GM19025 (cell line): ENCODE measurements around the gene MPHOSPH8.

ENCODE experiments used
- ATAC-seq: cut with Tn5 transposase; IDR thresholded peaks from one replicate; pipeline ENCODE4 v1.9.1; 2021; ENCODE audit warnings: mild to moderate bottlenecking, low read depth, moderate library complexity; ENCODE audit not compliant: unreplicated experiment

The MPHOSPH8 gene, protein sequence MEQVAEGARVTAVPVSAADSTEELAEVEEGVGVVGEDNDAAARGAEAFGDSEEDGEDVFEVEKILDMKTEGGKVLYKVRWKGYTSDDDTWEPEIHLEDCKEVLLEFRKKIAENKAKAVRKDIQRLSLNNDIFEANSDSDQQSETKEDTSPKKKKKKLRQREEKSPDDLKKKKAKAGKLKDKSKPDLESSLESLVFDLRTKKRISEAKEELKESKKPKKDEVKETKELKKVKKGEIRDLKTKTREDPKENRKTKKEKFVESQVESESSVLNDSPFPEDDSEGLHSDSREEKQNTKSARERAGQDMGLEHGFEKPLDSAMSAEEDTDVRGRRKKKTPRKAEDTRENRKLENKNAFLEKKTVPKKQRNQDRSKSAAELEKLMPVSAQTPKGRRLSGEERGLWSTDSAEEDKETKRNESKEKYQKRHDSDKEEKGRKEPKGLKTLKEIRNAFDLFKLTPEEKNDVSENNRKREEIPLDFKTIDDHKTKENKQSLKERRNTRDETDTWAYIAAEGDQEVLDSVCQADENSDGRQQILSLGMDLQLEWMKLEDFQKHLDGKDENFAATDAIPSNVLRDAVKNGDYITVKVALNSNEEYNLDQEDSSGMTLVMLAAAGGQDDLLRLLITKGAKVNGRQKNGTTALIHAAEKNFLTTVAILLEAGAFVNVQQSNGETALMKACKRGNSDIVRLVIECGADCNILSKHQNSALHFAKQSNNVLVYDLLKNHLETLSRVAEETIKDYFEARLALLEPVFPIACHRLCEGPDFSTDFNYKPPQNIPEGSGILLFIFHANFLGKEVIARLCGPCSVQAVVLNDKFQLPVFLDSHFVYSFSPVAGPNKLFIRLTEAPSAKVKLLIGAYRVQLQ

DNA sequence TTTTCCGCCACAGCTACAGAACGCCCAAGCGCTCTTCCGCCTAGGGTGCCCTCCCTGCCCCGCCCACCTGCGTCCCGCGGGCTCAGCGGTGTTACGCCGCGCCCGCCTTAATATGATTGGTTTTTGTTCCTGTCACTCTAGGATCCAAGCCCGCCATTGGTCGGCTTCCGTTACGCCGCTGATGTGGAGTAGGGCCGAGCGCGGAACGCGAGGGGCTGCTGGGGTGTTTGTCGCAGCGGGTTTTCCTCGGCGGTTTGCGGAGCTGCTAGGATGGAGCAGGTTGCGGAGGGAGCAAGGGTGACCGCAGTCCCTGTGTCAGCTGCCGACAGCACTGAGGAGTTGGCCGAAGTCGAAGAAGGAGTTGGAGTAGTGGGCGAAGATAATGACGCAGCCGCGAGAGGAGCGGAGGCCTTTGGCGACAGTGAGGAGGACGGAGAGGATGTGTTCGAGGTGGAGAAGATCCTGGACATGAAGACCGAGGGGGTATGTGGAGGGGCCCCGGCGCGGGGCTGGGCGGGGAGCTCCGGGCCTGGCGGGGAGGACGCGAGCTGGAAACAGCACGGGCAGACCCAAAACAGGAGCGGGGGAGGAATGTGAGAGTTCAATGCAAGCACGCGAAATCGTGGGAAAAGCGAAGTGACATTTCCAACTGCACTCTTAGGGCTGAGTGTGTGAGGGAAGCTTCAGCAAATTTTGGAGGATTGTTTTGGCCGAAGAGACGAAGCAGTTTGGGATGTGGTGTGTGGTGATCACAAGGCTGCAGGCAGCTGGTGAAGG is at the start of gene MPHOSPH8:
TSS of gene MPHOSPH8 (plus strand) at position 181 of the 777 bp plus-strand sequence. CDS start at position 271, 90 bp downstream.
- peak; percentile 99 for ATAC-seq

DNA sequence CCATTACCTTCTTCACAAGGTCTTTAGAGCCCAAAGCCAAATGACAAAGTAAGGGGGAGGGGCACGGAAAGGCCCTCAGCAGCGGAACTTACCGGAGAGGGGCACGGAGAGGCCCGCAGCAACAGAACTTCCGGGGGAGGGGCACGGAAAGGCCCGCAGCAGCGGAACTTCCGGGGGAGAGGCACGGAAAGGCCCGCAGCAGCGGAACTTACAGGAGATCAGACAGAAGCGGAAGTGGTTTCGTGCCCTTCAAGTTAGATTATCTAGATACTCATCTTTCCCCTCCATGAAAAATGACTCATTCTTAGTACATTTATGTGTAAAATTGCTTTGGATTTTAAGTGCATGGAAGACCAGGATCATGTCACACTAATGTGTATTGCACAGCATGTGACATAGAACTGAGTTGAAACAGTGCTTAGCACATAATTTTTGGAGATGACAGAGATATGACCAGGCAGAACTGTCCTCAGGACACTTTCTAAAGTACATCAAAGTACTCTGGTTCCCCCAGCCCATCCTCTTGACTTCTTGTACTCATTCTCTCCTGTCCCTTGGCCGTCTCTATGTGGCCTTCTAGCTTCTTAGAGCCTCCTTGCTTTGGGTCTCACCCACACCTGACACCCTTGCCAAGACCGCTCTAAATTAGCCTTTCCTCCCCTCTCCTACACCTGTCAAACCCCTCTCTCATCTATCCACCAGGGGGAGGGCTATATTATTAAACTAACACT is 46.4 kb upstream of the MPHOSPH8 start:
- ATAC-seq = peak; percentile 75

DNA sequence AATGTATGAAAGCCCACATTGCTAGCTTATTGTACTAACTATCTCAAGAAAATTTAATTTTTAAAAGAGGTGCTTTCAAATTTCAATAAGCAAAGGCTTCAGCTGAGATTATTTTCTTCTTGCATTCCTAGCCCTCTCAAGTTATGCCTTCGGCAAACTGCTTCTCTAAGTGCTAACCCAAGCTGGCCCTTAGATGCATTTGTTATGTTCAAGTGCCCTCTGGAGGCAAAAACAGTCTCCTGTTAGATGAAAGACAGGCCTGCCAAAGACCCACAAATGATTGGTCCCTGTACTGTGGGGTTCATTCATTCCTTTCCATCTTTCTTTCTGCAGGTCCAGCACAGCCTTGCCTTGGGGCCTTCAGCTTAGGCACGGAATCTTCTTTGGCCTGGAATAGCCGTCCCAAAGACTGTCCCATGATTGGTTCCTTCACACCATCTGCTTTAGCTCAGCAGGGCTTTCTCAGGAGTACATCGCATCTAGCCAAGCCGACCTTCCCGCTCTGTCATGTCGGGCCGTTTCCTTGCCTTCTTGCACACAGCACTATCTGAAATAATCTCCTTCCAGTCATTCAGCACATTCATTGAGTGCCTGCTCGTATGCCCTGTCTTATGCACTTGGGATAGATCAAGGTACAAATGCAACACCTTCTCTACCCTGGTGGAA is 45.7 kb upstream of the MPHOSPH8 start:
- peak; percentile 65 for ATAC-seq

DNA sequence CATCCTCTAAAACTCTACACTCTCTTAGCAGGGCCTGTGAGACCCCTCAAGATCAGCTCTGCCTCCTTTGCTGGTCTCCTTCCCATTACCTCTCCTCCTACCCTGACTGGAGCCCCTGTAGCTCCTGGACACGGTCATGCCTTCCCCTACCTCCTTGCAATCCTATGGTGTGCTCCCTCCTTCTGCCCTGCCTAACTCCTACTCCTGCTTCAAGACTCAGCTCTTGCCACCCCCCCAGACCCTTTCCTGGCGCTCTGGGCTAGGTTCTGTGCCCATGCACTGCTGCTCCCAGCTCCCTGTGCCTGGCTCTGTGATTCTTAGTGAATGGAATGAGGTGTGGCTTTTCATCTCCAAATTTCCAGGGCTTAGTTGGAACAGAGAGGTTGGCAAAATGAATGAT is 44.1 kb upstream of the MPHOSPH8 start:
- no peak for ATAC-seq

DNA sequence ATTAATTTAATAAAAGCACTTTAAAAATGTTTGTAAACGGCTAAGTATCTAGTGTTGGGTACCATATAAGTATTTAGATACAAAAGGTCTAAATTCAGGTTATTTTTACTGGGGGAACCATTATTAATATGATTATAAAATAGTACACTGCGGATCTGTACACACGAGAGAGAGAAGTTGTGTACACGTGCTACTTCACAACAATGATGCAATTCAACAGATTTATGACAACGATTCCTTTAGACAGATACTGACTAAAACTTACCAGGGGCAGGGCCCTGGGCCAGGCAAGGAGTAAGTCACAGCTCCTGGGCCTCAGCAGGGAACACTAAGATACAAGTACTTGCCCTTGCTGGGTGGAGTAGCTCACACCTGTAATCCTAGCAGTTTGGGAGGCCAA is 43.0 kb upstream of the MPHOSPH8 start:
- no peak for ATAC-seq

DNA sequence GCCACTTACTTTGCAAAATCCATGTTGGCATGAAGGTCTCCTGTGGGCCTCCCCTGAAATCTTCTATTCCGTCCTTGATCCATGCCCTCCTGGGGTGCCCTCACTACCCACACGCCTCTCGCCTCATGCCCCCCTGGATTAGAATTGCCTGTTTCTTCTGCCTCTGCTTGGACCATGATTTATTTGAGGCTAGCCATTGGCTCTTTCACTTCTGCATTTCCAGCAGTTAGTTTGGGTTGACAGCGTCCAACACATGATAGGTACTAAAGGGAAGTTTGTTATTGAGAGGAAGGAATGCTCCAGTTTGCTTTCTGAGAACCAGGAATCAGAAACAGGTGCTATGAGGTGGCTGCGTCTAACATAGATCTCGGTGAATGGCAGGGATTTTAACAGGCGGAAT is 41.6 kb upstream of the MPHOSPH8 start:
- ATAC-seq = no peak

DNA sequence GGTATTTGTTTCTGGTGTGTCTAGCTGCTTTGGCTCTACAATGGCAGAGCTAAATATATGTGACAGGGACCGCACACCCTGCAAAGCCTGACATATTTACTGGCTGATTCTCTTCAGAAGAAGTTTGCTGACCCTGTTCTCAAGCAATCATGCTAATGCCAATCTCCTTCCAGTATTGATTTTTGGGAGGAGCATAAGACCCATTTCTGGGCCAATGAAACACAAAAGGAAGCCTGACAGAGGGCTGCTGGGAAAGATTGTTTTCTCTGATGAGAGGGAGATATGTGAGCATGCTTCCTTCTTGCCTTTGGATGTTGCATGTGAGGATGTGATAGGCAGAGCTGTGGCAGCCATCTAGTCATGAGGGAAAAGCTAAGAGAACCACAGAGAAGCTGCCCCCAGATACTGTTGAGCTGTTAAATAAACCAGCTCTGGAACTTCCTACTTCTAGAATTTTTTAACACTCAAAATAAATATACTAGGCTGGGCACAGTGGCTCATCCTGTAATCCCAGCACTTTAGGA is 40.7 kb upstream of the MPHOSPH8 start:
- no peak for ATAC-seq

DNA sequence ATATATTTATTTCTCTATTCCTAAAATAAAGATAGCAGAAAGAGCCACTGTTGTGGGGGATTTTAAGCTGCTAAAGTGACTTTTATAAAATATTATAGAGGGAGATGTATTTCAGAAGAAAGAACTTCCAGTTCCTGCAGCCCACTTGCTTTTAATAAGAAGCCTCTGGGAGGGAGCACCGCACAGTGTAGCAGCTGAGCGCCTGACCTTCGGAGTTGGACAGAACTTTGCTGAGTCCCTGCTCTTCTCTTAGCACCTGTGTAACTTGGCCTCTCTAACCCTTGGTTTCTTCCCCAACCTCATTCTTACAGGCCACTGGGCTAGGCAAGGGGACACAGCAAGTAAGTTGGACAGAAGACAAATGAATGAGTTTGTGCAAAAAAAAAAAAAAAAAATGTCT is 37.4 kb upstream of the MPHOSPH8 start:
- no peak for ATAC-seq

DNA sequence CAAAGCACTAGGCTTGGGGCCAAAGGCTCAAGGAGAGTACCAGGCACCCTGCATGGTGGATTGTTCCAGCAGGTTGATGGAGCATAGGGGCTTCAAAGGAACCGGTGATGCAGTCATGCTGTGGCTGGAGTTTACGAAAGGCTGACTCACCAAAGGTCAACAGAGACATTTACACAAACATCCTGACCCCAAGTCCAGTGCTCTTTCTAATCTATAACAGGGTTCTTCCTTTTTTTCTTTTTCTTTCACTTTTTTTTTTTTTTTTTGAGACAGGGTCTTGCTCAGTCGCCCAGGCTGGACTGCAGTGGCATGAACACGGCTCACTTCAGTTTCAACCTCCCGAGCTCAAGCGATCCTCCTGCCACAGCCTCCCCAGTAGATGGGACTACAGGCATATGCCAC is 36.5 kb upstream of the MPHOSPH8 start:
- no peak for ATAC-seq

DNA sequence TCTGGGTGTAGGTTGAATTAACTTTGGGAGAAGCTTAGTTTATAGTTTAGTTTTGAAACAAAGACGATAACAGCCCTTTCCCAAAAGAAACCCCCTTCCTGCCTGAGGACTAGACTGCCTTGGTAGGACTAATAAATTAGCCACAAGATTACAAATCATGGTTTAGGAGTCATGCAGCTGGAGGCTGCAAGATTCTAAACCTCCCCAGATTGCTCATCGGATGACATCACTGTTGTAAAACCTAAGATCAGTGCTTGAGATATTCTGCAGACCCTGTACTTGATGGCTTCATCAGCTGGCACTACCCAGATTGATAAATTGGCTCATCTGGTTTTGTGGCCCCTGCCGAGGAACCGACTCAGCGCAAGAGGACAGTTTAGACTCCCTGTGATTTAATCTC is 35.9 kb upstream of the MPHOSPH8 start:
- ATAC-seq = no peak

DNA sequence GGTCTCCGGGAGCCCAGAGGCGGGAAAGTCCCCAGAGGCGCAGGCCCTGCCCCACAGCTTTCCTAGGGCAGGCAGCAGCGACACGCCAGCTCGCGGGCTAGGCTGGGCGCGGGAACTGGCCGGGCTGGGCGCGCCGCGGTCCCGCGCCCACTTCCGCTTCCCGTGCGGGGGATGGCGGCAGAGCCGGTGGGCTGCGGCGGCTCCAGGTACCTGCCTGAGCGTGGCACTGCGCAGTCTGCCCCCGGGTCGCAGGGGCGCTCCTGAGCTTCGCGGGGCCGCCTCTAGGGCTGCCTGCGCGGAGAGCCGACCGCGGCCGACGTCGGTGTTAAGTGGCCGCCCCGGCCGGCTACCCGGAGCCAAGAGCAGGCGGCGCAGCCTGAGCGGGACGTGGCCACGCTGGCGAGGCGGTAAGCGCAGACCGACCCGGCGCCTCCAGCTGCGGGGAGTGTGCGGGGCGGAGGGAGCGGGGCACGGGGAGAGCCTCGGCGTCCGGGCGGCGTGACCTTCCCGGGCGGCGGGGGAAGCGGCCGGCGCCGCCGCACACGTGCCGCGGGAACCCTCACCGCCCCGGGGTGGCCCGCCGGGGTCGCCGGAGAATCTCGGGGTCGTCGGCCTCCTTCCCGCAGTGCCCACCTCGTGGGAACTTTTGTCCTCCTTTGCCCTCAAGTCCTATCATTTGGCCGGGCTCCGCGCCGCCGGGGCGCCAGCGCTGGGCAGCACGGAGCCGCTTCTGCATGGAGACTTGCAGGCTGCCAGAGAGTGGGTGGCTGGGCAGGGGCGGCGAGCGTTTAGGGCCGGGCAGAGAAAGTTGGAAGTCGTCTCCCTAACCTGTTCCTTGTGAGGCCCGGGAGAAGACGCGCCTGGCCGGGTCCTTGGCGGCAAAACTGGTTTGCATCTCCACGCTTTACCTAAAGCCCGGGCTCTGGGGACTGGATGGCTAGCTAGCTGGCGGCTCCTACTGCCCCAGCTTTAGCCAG is 31.4 kb upstream of the MPHOSPH8 start:
- ATAC-seq = peak; percentile 84

DNA sequence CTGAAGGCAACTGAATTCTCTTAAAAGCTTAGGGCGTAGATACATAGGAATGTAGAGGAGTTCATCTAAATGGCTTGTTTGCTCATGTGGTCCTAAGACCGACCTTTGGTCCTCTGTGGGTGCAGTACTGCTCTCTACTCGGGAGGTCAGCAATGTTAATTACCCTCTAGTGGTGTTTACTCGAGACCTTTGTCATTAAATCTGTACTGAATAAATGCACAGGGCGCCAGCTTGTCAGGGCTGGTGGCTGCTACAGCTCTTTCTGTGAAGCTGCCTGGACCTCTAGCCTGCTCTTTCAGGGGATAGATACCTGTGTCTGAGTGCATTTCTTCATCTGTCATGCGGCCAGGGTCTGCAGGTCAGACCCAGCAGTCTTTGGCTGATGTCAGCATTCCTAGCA is 29.2 kb upstream of the MPHOSPH8 start:
- no peak for ATAC-seq

DNA sequence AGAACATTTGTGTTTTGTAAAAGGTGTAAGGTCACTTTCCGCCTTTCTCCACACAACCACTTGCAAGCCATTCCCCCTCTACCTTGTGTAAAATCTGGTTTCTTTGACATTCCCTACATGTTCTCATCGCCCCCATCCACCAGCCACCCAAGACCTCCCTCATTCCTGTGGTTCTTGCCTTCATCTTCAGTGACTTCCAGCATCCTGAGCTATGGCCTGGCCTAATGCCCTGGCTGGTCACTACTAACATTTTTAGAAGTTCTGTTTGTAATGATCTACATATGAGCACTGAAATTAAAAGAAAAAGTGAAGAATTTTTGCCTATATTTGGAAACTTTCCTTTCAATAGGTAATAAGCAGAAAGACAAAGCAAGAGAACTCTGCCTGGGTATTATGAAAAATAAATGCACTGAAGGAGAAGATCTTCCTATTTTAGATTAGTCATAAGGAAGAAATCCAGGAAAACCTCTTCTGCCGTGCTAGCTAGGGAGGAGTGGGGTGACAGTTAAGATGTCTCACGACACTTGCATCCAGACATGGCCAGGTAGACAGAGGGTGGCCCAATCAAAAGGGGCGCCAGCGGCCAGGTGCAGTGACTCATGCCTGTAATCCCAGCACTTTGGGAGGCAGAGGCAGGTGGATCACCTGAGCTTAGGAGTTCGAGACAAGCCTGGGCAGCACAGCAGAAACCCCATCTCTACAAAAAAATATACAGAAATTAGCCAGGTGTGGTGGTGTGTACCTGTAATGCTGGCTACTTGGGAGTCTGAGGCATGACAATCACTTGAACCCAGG is 28.1 kb upstream of the MPHOSPH8 start:
- ATAC-seq = no peak

DNA sequence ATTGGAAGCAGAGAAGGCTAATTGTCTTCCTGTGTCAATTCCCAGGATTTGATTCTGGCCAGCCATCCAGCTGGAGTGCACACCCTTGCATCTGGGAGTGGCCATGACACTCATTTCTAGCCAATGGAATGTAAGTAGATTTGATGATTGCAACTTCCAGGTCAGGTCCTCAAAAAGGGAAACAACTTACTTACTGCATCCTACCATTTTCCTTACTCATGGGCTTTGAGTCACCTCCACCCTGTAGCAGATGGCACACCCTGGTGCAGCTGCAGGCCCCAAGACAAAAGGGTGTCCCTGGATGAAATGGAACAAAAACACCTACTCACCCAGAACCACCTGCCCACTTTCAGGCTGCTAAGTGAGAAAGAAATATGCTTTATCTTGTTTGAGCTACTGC is 27.3 kb upstream of the MPHOSPH8 start:
- no peak for ATAC-seq

DNA sequence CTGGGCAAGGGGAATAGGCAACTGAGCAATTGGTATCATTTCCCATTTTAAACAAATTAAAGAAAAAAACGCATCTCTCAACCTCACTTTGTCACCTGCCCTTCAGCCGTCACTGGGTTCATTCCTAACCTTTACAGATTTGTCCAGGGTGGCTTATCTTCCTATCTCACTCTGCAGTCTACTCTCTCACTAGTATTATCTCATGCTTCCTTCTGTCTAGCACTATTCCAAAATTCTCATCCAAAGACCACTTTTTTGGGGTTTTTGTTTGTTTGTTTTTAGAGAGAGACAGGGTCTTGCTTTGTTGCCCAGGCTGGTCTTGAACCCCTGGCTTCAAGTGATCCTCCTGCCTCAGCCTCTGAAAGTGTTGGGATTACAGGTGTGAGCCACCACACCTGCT is 26.7 kb upstream of the MPHOSPH8 start:
- no peak for ATAC-seq

DNA sequence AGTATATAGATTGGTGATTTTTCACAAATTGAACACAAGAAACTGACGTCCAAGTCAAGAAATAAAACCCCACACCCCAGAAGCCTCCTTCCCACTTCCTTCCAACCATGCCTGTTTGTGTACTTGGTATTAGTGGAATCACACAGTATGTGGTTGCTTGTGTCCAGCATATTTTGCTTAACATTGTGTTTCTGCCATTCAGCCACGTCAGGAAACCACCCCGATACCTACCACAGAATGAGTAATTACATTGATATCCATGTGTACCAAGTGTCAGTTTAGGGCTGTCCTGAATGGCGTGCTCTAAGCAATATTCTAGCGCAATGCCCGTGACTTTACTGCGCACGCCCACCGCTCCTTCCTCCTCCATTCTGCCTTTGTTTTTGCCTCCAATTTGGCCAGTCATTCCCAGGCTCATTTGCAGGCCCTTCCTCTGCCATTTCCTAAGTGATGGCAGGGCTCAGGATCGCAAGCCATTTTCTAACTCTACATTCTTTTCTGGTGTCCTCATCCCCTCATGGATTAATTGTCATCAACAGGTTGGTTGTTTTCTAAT is 25.9 kb upstream of the MPHOSPH8 start:
- no peak for ATAC-seq

DNA sequence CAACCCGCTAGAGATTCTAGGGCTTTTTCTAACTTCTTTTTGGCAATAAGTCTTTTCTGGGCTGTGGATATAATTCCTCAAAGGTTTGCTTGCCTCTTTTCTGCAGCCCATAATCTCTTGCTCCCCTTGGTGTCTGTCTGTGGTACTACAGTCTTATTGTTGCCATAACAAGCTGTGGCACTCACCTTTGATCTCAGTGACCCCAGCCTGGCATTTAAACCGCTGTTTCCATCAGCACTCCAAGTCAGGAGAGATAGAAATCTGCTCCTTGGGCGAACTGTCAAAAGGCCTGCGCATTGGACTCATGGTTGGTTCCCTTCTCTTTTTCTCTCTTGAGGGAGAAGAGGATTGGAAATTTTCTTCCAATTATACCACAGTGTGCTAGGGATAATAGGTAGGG is 14.5 kb upstream of the MPHOSPH8 start:
- ATAC-seq = no peak
